Left lobe of liver (tissue), 2 donors: Measurements from ENCODE around the gene ZNF229. TPM values are rescaled to one million over a fixed set of nuclear protein-coding genes. Genes with fewer than 3 reads are reported as not detected.
A peak's percentile ranks its signal among the peaks of the same experiment; 100 is the strongest.
"Not testable (repeated sequence)": the region's sequence is repeated elsewhere in the genome, so short reads cannot be mapped to it uniquely, and the experiment has no call there.

Experiments used
- ATAC-seq: fragments of 200-7000 bp; cut with Tn5 transposase; one replicate; pipeline ENCODE4 v1.9.1; 2020; ENCODE audit warnings: mild to moderate bottlenecking, moderate library complexity
- DNase-seq: peaks from one replicate; pipeline ENCODE4 v3.0.0-alpha.2; 2020; ENCODE audit warnings: low spot score
- total RNA-seq: library from RNA; stranded (reverse); gene quantifications from one replicate; pipeline ENCODE4 v1.2.1, GENCODE V29; 2021
- donor health status: DM: no; HTN: no; CAD: no; lungs with moderate emphysema.
- donor health status: DM: no; HTN: yes; CAD: no.

The ZNF229 gene
- total RNA-seq: 1.2 TPM

DNA sequence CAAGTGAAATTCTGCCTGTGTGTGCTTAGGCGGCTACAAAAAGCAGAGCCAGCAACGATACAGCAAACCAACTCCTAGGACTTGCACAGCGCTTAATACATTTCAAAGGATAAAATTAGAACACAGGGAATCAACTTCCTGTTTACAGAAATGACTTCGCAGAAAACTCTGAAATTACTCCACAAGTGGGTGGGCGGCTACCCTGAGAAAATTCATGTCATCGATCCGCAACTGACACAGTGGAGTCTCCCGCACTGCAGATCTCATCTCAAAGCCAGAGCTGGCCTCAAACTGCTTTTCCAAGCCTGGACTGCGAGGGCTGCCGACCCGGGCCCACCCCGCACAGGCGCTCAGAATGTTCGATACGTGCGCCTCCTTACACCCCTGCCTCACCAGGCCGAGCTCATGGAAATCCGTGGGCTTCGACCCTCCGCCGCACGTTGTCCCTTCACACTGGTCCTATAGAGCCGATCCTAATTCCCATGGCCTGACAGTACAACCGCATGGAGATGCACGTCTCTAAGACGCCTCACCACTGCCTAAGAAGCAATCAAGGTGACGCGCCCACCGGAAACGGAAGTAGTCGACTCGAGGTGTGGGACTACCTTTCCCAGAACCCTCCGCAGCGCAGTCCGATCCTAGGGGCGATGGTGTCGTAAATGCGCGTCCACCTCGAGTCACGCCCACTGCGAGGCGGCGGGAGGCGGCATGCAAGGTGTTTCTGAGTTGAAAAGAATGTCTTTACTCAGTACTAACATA is at the start of gene ZNF229:
TSS of gene ZNF229 (minus strand) at position 557 of the 759 bp plus-strand sequence. CDS start 5,625 bp downstream, outside the sequence.
- DNase-seq (peak; percentile 79), ATAC-seq (peak; percentile 94)

DNA sequence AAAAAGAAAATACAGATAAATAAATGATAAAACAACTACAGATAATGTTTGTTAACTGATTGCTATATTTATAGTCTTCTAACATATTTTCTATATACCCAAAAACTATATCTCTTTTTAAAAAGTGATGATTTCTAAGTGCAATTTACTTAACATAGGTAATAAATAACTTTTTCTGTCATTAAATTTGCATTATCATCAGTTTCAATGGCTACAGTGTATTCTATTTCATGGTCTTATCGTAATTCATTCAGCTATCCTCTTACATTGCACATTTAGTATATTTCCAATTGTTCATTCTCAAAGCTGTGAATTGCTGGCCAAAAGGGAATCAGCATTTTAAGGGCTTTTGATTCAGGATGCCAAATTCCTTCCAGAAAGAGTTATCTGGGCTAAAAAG is 48.4 kb upstream of the ZNF229 start:
- DNase-seq (no peak), ATAC-seq (no peak)

DNA sequence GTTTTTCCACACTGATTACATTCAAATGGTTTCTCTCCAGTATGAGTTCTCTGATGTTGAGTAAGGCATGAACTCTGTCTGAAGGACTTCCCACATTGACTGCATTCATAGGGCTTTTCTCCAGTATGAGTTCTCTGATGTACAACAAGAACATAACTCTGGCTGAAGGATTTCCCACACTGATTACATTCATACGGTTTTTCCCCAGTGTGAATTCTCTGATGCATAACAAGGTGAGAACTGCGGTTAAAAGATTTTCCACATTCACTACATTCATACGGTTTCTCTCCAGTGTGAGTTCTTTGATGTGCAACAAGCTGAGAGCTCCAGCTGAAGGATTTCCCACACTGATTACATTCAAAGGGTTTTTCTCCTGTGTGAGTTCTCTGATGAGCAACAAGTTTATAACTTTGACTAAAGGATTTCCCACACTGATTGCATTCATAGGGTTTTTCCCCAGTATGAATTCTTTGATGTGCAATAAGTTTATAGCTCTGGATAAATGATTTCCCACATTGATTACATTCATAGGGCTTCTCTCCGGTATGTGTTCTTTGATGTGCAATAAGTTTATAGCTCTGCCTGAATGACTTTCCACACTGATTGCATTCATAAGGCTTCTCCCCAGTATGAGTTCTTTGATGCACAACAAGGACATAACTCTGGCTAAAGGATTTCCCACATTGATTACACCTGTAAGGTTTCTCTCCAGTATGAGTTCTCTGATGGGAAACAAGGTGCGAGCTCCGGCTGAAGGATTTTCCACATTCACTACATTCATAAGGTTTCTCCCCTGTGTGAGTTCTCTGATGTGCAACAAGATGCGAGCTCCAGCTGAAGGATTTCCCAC is 28.5 kb upstream of the ZNF229 start:
- DNase-seq: no peak
- no peak for ATAC-seq

DNA sequence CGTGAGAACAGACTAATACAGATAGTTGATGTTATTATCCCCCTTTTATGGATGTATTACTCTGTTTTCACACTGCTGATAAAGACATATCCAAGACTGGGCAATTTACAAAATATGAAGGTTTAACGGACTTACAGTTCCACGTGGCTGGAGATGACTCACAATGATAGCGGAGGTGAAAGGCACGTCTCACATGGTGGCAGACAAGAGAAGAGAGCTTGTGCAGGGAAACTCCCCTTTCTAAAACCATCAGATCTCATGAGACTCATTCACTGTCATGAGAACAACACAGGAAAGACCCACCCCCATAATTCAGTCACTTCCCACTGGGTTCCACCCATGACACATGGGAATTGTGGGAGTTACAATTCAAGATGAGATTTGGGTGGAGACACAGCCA is 20.5 kb upstream of the ZNF229 start:
- not testable (repeated sequence) for DNase-seq, ATAC-seq

DNA sequence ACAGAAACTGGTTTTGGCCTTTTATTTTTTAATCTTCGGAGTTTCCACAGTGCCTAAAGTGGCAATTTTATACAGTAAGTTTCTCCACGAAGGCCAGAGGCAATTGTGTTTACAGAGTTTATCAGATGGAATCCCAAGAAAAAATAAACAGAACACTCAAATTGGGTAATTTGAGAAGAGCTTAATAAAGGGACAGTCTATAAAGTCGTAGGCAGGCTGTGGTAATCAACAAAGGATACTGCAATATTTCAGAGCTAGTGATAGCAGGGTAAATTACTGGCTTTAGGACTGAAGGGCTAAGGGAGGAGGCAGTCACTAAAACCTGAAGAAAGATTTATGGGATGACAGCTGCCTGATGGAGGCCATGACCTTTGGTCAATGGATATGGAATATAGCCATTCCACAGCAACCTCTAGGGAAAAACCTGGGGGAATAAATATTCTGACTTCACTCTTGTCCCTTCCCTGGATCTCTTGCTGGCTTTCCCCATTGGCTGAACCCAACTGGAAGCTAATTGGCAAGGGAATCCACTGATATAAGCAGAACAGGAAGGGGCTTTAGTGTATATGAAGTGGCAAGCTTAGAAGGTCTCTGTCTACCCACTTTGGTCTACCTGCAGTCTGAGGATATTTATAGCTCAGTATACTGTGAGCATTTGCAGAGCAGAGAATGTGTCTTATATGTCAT is 14.5 kb upstream of the ZNF229 start:
- not testable (repeated sequence) for DNase-seq

DNA sequence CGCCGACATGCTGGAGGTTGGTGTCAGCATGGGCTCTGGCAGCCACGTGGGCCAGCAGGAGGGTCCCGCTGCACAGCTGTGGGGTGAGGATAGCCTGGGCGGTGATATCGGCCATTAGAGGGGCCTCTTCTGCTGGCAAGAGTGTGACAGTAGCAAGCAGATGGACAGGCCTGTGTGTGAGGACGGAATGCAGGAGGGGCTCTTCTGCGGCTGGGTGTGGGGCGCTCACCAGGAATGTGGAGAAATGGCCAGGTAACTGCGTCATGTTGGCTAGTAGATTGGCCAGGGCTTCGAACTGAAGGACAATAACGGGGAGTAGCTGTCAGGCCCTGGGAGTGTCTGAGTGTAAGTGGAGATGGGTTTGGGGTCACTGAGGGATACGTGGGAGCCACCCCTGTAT is 7.7 kb upstream of the ZNF229 start:
- not testable (repeated sequence) for ATAC-seq, DNase-seq

More for the DNA sequence above, 14.5 kb upstream of the ZNF229 start:
- ATAC-seq: not testable (repeated sequence)

DNA sequence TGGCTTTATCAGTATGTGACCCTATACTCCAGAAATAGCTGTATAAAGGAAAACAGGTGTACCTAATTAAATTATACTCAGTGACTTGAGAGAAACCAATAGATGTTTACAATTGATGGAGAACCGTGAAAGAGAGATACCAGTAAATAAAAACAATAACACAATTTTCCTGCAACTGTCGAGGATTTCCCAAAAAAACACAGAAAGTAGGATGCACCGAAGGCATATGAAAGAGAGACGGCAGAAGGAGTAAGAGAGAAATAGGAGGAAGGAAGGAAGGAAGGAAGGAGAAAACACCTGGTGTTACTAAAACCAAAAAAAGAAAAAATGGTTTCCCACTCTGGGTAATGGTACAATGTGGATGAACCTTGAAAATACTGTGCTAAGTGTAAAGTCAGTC is 6.8 kb upstream of the ZNF229 start:
- no peak for DNase-seq
- ATAC-seq: no peak

DNA sequence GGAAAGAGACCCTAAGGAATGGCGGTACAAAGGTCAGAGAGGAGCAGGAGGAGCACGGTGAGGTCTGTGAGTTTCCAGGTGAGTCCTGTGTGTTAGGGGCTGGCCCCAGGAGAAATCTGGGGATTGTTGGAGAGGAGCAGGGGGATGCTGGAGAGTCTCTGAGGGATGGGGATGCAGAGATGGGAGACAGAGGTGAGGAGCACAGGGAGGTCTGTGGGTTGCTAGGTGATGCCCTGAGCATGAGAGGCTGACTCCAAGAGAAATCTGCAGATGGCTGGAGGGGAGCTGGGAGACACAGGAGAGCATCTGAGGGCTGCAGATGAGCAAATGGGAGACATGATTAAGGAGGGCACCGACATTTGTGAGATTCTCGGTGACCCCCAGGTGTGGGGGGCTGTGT is 4.1 kb upstream of the ZNF229 start:
- DNase-seq (no peak), ATAC-seq (no peak)

DNA sequence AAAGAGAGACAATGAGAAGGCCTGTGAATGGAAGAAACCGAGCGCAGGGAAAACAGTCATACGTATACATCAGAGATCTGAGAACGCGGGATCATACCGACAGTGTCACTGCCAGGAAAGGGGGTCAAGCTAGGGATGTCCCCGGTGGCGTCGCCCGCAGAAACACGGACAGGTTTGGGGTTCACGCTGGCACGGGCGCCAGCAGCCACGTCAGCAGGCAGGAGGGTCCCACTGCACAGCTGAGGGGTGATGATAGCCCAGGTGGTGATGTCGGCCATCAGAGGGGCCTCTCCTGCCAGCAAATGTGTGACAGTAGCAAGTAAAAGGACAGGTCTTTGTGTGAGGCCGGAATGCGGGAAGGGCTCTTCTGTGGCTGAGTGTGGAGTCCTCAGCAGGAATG is 3.4 kb upstream of the ZNF229 start:
- ATAC-seq: no peak
- DNase-seq: no peak

DNA sequence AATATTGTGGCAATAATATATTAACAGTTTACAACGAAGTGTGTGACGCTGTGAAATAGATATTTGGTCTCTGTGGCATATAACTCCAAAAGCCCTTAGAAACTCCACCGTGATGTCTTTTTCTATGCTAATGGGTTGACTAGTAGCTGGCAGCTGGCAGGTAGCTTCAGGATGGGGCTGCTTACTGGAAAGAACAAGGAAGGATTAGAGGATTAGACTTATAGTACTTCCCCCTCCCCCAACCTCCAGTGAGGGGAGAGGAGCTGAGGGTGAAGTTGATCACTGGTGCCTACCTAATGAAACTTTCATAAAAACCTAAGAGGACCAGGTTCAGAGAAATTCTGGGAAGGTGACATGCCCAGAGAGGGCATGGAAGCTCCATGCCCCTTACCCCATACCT is 9.8 kb downstream of the ZNF229 start:
- ATAC-seq (no peak), DNase-seq (no peak)

DNA sequence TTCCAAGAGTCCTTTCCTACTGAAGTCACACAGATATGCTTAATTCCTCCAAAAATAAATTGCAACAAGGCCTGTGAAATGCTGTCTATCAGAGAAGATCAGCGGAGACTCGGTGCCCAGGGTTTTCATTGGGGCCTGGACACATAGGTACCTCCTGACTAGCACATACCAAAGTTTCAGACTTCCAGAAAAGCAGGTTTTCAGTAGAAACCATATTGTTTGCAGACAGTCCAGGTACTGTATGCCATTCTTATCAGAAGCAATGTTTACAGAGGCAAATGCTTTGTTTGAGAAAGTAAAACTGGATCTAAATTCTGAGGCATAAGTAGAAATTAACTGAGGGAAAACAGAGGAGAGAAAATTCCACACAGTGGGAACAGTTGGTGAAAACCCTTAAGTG is 12.8 kb downstream of the ZNF229 start:
- DNase-seq (no peak), ATAC-seq (no peak)

DNA sequence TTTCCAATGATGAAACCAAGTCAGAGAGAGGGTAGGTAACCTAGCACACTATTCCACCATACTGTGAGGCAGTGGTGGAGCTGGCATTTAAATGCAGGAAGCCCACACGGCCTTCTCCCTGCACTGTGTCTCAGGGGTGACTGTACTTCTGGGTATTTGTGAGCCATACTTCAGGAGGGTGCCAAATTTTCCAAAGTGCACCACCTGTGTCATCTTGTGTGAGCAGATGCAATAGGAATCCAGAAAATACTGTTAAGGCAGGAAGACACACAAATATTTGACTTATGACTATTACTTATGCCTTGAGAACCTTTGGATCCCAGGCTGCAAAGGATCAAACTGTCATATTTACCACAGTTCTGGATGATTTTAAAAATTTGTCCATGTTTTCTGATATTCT is 17.3 kb downstream of the ZNF229 start:
- DNase-seq: no peak

DNA sequence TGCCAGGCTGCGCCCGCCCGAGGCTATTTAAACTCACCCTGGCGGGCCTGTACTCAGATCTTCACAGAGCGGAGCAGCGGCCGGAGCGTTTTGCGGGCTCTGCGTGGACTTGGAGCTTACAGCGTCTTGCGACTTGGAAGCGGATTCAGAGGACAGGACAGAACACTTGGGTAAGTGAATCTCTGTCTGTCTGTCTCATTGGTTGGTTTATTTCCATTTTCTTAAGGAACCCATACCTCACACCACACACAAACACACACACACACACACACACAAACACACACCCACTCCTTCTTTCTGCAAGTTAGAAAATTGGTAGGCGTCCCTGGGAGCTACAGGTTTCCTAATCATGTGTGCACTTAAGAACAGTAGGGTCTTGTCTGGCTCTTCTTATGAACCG is 32.7 kb downstream of the ZNF229 start:
- not testable (repeated sequence) for ATAC-seq

More for the DNA sequence above, 17.3 kb downstream of the ZNF229 start:
- no peak for ATAC-seq

DNA sequence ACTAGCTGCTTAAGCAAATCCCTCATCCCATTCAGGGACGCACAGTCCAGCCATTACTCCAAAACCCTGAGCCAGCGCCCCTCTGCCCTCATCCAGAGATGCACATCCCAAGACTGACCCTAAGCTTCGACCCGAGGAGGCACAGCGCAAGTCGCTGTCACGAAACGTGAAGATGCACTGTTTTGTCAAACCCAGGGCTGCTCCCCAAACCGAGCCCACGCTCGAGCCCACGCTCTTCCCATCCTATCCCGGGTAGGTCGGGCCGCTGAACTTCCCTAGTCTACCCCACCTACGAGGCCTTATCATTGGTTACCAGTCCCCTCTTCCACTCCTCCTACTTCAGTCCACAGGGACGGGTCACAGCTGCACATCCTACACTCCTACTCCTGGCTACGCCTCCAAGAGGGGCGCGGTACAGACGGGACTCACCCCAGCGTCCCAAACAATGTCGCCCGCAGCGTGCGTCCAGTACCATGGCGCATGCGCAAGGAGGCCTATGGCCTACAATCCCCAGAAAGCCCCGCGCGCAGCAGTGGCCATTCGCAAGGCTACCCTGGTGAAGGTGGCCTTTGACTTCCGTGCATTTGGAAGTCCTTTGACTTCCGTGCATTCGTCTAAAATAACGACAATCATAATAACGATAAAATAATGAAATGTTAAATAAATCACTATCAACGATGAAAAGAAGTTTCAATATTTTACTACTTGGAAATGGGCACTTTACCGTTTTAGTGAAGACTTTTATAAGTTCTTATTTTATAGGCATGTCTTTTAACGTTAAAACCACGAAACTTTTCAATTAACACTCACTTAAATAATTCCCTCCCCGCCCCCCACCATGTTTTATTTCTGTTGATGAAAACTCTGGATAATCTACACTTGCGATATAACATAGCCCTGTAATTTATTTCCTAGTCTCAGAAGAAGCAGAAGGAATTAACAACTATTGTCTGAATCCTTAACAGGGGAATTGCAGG is 46.8 kb downstream of the ZNF229 start, which contains the start of gene ZNF285:
TSS of gene ZNF285 (minus strand) at position 470 of the 977 bp plus-strand sequence. CDS start 4,395 bp downstream, outside the sequence.
- DNase-seq (peak; percentile 90), ATAC-seq (peak; percentile 99)

More for the DNA sequence above, 32.7 kb downstream of the ZNF229 start:
- DNase-seq: not testable (repeated sequence)

DNA sequence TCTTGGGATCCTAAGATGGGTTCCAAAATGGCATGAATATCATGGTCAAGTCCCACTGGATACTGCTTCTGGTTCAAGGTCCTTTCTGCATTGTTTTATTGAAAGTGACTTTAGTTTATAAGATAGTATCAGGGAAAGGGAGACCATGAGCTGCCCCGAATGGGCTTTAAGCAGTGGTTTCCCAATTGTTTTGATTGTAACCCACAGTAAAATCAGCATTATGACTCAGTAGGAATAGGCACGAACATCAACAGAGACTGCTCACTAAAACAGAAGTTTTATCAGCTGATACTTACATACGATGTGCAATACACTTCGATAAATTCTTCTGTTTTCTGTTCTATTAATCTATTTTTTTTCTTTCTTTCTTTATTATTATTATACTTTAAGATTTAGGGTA is 59.0 kb downstream of the ZNF229 start:
- ATAC-seq: not testable (repeated sequence)

More for the DNA sequence above, 59.0 kb downstream of the ZNF229 start:
- DNase-seq: not testable (repeated sequence)

Other genes with a start within 250 kb of the ZNF229 start
- gene ZNF227, start 235.9 kb downstream of the ZNF229 start, total RNA-seq: 6.0 TPM
- gene ZNF233, start 188.6 kb downstream of the ZNF229 start, total RNA-seq: not detected
- gene ZNF235, start 143.4 kb downstream of the ZNF229 start, total RNA-seq: 2.5 TPM
- gene ZNF112, start 91.8 kb downstream of the ZNF229 start, total RNA-seq: 1.1 TPM
- gene ZNF285, start 46.9 kb downstream of the ZNF229 start, total RNA-seq: 0.70 TPM
- gene ZNF180, start 52.0 kb upstream of the ZNF229 start, total RNA-seq: 4.3 TPM
- not detected for gene CEACAM20, start 81.2 kb upstream of the ZNF229 start, total RNA-seq
- gene IGSF23, start 165.1 kb upstream of the ZNF229 start, total RNA-seq: 7.0 TPM
- gene PVR, start 195.4 kb upstream of the ZNF229 start, total RNA-seq: 29.6 TPM
- 5.6 TPM for gene CEACAM19, start 223.0 kb upstream of the ZNF229 start, total RNA-seq